Measurements from ENCODE around the gene ASB15. TPM values are rescaled to one million over a fixed set of nuclear protein-coding genes. Genes with fewer than 3 reads are reported as not detected.
"Not testable (repeated sequence)": the region's sequence is repeated elsewhere in the genome, so short reads cannot be mapped to it uniquely, and the experiment has no call there.

The ASB15 gene
- not detected in 2 replicates for total RNA-seq

GRCh38 chr7:123601530-123601929 is at the start of gene ASB15:
Gene ASB15 (plus strand): TSS chr7:123601821. CDS start chr7:123614503, 12,682 bp downstream.
- no peak for DNase-seq

- DNase-seq: not testable (repeated sequence)
Measured at GRCh38 chr7:123552134-123552533, 49.5 kb upstream of the ASB15 start.

- no peak for DNase-seq
Measured at GRCh38 chr7:123552641-123553040, 49.0 kb upstream of the ASB15 start.

- DNase-seq: no peak
Measured at GRCh38 chr7:123553159-123553558, 48.5 kb upstream of the ASB15 start.

GRCh38 chr7:123555484-123555883 is 46.1 kb upstream of the ASB15 start:
- no peak for DNase-seq

GRCh38 chr7:123557016-123557397 is 44.6 kb upstream of the ASB15 start:
- no peak for DNase-seq

- peak; percentile 99 for DNase-seq
Measured at GRCh38 chr7:123557398-123558288, 44.0 kb upstream of the ASB15 start, which contains the start of gene NDUFA5. Gene NDUFA5 (minus strand): TSS chr7:123557818. CDS start chr7:123557795, 23 bp downstream.

DNA sequence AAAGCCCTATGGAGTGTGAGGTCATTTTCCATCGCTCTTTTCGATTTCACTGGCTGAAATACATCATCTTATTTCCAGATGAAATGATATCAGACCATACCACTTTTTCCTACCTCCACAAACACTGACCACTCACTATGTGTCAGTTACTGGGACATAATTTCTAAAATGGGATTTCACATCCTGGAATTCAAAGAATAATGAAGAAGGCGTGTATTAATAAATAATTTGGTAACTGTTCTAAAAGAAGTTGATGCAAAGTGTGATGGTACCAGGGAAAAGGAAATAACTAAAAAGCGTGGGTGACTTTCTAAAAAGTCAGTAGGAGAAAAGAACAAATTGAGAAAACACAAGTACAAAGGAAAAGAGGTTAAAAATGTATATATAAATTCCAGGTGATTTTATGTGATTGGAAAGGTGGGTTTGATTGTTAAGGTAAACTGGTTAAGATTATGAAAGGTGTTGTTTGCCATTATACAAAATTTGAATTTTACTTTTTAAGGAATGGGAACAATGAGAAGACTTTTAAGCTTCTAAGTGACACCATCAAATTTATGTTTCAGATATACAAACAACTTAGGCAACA is 43.2 kb upstream of the ASB15 start:
- no peak for DNase-seq

DNA sequence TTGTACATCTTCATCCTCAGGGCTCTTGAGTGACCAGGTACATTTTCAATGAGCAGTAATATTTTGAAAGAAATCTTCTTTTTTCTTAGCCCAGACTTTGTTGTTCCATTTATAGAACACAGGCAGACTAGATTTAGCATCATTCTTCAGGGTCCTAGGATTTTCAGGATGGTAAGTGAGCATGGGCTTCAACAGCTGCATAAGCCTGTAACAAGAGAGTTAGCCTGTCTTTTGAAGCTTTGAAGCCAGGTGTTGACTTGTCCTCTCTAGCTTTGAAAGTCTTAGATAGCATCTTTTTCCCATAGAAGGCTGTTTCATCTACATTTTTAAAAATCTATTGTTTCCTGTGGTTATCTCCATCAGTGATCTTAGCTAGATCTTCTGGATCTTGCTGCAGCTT is 39.5 kb upstream of the ASB15 start:
- DNase-seq: no peak

DNA sequence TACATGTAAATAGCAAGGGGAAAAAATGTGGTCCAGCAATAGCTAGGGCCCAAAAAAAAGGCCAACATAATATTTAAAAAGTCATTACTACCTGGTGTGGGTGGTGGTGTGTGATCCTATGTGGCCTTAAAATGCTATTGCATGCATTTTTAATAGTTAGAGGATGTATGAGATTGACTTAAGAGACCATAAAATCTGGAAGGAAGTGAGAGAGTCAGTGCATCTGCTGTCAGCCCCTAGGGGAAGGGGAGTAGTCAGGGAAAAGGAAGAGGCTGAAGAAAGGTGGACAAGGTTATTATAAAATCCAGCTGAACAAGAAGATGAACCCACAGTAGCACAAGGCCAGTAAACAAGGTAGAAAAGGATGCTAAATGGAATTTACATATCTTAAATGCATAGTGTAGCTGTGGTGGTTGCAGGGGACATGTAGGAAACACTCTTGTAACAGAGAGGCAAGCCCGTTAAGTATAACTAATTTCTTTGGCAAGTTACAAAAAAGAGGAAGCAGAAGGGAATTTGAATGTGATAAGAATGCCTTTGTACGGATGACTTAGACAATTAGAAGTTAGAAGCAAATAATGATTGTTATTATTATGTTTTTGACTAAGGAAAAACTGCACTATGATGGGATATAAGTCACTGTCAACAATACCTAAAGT is 32.1 kb upstream of the ASB15 start:
- peak; percentile 26 for DNase-seq

GRCh38 chr7:123570390-123571182 is 31.0 kb upstream of the ASB15 start:
- peak; percentile 84 for DNase-seq

DNA sequence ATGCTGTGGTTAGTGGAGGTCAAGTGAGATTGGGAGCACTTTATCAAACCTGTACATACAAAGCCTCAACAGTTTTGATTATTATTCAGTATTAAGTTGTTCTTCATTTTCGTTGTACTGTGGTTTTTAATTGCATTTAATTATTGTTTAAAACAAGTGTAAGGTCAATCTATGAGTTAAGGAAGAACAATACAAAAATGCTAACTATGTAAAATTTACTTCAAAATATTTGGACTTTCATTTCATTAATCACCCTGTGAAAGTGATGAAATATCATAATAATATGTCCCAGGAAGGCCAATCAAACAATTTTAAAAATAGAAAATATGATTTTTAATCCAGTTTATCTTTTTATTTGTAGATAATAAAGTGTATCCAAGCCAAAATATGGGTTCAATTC is 30.4 kb upstream of the ASB15 start:
- DNase-seq: no peak

DNA sequence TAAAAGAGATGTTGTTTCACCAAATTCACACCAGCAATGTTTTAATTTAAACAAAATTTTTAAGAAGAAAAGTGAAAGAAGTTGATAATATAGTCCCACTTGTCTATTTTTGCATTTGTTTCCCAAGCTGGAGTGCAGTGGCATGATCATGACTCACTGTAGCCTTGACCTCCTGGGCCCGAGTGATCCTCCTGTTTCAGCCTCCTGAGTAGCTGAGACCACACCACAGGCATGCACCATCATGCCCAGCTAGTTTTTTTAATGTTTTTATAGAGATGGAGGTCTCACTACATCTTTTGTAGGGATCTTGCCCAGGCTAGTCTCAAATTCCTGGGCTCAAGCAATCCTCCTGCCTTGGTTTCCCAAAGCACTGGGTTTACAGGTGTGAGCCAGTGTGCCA is 29.9 kb upstream of the ASB15 start:
- DNase-seq: no peak

- no peak for DNase-seq
Measured at GRCh38 chr7:123573341-123573740, 28.3 kb upstream of the ASB15 start.

DNA sequence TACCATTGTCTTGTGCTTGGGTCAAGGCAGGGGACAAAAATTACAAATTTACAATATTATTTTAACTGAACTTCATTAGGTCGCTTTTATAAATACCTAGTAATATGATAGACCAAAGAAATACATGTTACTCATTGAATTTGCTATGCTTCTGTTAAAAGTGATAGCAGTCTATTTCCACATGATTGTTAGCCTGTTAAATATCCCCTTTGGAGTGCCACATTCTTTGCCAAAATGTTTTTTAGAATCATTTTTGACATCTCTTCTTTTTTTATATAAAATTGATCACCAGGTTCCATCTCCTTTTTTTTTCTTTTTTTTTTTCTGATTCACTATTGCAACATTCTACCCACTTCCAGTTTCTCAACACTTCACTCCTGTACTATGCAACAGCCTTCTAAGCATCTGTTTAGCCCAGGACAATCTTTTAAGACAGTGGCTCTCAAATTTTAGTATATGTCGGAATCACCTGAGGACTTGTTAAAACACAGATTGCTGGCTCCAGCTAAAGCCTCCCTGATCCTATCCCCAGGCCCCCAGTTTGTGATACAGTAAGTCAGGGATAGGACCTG is 27.6 kb upstream of the ASB15 start:
- no peak for DNase-seq

GRCh38 chr7:123579416-123579815 is 22.2 kb upstream of the ASB15 start:
- no peak for DNase-seq

DNA sequence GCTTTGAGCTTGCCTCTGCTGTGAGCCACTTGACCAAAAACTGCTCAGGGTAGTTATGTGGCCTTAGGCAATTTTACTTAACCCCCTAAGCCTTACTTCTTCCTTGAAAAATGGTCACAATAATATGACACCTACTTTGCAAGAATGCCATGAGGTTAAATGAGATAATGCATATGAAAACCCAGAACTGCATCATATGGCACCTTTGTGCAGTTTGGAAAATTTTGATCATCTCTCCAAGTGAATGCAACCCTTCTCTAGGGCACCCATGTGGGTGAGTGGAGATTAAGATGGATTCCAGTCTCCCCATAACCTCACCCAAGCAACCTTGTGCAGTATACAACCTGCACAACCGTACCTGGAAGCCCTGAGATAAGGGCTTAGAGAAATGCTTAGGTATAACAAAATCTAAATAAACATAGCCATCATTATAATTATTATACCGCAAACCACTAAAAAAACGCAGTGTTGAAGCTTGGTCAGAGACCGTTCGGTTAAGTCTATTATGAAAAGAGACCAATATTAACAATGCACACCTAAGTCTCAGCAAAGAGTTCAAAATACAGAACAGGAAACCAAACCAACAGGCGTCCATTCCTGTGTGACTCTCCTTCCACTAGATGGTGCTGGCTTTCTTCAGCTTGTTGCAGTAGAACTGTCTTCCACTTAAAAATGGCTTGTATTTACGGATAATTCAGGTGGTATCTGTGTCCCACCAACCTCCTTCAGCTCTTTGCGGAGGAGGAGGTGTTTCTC is 21.0 kb upstream of the ASB15 start:
- DNase-seq: peak; percentile 73

DNA sequence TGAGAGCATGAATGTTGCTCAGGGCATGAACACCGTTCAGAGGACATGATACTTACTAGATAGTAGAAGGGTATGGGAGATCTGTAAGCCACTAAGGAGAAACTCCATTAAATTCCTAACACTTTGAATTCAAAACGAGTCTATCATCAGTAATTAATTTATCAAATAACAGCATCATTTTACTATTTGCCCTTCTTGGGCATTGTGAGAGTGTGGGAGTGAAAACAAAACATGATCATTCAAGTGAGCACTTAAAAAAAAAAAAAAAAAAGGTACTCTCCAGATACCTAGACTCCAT is 20.5 kb upstream of the ASB15 start:
- DNase-seq: no peak

DNA sequence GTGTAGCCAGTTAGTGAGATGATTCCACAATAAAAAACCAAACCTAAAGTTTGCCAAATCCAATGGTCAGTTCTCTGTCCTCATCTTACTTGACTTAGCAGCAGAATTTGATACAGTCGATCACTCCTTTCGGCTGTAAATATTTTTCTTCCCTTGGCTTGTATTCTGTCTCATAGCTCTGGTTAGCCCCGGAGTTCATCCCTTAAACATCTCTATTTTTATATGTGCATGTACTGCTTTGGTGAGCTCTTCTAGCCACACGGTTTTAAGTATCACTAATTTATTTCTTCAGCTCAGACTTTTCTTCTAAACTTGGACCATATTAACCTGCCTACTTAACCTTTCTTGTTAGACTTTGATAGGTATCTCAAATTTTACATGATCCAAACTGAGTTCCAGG is 17.8 kb upstream of the ASB15 start:
- DNase-seq: no peak

- no peak for DNase-seq
Measured at GRCh38 chr7:123588376-123588775, 13.2 kb upstream of the ASB15 start.

DNA sequence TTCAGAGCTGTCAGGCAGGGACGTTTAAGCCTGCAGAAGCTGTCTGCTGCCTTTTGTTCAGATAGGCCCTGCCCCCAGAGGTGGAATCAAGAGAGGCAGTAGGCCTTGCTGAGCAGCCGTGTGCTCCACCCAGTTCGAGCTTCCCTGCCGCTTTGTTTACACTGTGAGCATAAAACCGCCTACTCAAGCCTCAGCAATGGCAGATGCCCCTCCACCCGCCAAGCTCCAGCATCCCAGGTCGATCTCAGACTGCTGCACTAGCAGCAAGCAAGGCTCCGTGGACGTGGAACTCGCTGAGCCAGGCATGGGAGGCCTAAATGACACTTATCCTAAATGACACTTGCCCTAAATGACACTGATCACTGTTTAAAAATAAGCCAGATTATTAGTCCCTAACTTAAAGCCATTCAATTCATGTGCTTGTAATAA is 6.8 kb upstream of the ASB15 start:
- no peak for DNase-seq

- no peak for DNase-seq
Measured at GRCh38 chr7:123598657-123599056, 3.0 kb upstream of the ASB15 start.

Data from dermis blood vessel endothelial cell (primary cell).